ENCODE data around the gene GFRAL. TPM values are rescaled to one million over a fixed set of nuclear protein-coding genes. Genes with fewer than 3 reads are reported as not detected.

The GFRAL gene
- total and polyA plus RNA-seq, 10 of the 15 experiments (the other 5 are each of a cell fraction or from before 2014, with no cell fraction given) = not detected

DNA sequence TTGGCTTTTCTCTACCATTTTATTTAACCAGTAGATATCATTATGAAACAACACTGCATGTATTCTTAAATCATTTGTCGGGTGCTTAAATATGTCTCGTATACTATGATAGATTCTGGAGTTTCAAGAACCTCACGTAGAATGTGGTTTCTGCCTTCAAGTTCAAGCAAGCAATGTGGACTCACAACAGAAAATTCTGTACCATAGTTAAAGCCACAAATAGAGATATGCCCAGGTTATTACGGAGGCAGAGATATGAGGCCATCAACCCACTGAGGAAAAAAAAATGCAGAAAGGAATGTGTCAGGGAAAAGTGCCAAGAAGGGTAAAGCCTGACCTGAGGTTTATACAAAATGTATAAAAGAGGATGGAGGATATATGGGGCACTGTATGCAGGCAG is 109.9 kb downstream of the GFRAL start:
- intact Hi-C loops (cut with micrococcal nuclease; ENCODE audit: unreplicated experiment) (no loop called here), in situ Hi-C loops (cut with MboI) (no loop called here)
- Histone ChIP-seq H2AFZ (ENCODE audit: control insufficient read depth, low read depth, low read length) (no peak overlapping the region), H3K4me1 (ENCODE audit: control insufficient read depth, insufficient read depth, low read length) (no peaks in the 10 kb centered on the region), H3K9me3 (replicated peaks; ENCODE audit: control insufficient read depth, insufficient read depth, low read length) (no peaks in the 10 kb centered on the region), H3K4me3 (no peak overlapping the region), H3K27ac (ENCODE audit: control insufficient read depth, insufficient read depth) (no peak overlapping the region), H3K4me2 (ENCODE audit: control insufficient read depth, insufficient read depth) (no peak overlapping the region), H3K27me3 (replicated peaks in 1 of 2; ENCODE audit: control insufficient read depth in 2 of 2, insufficient read depth in 2 of 2, low read length in 1 of 2) (no peaks in the 10 kb centered on the region), H4K20me1 (ENCODE audit: control insufficient read depth, insufficient read depth) (no peaks in the 10 kb centered on the region), H3K36me3 (ENCODE audit: control insufficient read depth in 2 of 2, insufficient read depth in 2 of 2, low read length in 1 of 2) (no peaks in the 10 kb centered on the region), H3K9ac (ENCODE audit: control insufficient read depth, insufficient read depth, low read length) (no peak overlapping the region), H3K79me2 (ENCODE audit: control insufficient read depth, insufficient read depth, low read length) (no peaks in the 10 kb centered on the region)
- no TSS peak for BruUV-seq (replicated peaks)
- ATAC-seq = no peak
- ChIA-PET SMC1A (ENCODE audit: uncharacterized antibody, unreplicated experiment) (no interaction called here), POLR2A (no interaction called here), CTCF (interaction anchor here (0.9 kb wide), 1 partner anchor 9 kb away, joined by 3 read pairs; no protein-coding TSS in a partner anchor), RAD21 (ENCODE audit: unreplicated experiment) (no interaction called here)
- no peak for FAIRE-seq
- TF ChIP-seq SRF (IDR thresholded peaks at IDR 0.05; ENCODE audit: low read depth in 2 of 2, low read length in 2 of 2) (no peak), EP300 (IDR thresholded peaks at IDR 0.05; ENCODE audit: borderline replicate concordance in 1 of 2, control insufficient read depth in 1 of 2, low read depth in 2 of 2, low read length in 2 of 2) (no peak), EZH2 (IDR thresholded peaks at IDR 0.05; ENCODE audit: borderline replicate concordance, control insufficient read depth, low read depth, low read length) (no peak), KAT2A (conservative IDR thresholded peaks at IDR 0.05; ENCODE audit: control insufficient read depth, low read depth, low read length) (no peak), SREBF2 (IDR thresholded peaks at IDR 0.05; ENCODE audit: low read length) (no peak)
- DNase-seq (ENCODE audit: low read depth, low spot score) = no peak
- 16% methylated on average over 4 of the region's 4 CpGs for WGBS (ENCODE audit: insufficient coverage, insufficient replicate concordance, low lambda C conversion rate, missing lambda C conversion rate)

DNA sequence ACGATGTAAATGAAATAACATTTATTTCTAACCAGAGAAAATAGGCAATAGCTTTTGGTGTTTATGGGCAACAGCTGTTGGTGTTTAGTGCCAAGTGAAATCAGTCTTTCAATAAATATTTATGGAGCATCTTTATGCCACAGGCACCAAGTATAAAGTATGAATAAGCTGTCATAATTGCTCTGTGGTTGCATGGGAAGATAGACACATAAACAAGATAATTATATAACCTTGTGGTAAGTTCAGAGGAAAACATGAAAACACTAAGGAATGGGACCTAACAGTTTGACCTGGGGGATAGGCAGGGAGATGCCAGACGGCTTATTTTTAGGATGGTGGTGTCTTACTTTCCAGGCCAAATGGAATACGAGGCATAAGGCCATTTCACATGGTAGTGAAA is 110.9 kb downstream of the GFRAL start:
- ChIA-PET RAD21 (ENCODE audit: unreplicated experiment) (no interaction called here), POLR2A (no interaction called here), CTCF (interaction anchor here (0.9 to 1.0 kb wide), 2 partner anchors 8 to 161 kb away, joined by 3 to 5 read pairs; no protein-coding TSS in a partner anchor), SMC1A (ENCODE audit: uncharacterized antibody, unreplicated experiment) (no interaction called here)
- Histone ChIP-seq H3K79me2 (ENCODE audit: control insufficient read depth, insufficient read depth, low read length) (no peaks in the 10 kb centered on the region), H3K4me3 (no peak overlapping the region), H3K4me2 (ENCODE audit: control insufficient read depth, insufficient read depth) (no peak overlapping the region), H2AFZ (ENCODE audit: control insufficient read depth, low read depth, low read length) (no peak overlapping the region), H3K4me1 (ENCODE audit: control insufficient read depth, insufficient read depth, low read length) (no peaks in the 10 kb centered on the region), H3K36me3 (ENCODE audit: control insufficient read depth in 2 of 2, insufficient read depth in 2 of 2, low read length in 1 of 2) (no peaks in the 10 kb centered on the region), H3K27ac (ENCODE audit: control insufficient read depth, insufficient read depth) (no peak overlapping the region), H3K27me3 (replicated peaks in 1 of 2; ENCODE audit: control insufficient read depth in 2 of 2, insufficient read depth in 2 of 2, low read length in 1 of 2) (no peaks in the 10 kb centered on the region), H3K9me3 (replicated peaks; ENCODE audit: control insufficient read depth, insufficient read depth, low read length) (no peaks in the 10 kb centered on the region), H3K9ac (ENCODE audit: control insufficient read depth, insufficient read depth, low read length) (no peak overlapping the region), H4K20me1 (ENCODE audit: control insufficient read depth, insufficient read depth) (no peaks in the 10 kb centered on the region)
- ATAC-seq (no peak), FAIRE-seq (no peak), DNase-seq (ENCODE audit: low read depth, low spot score) (no peak)
- no TSS peak for BruUV-seq (replicated peaks)
- intact Hi-C loops (cut with micrococcal nuclease; ENCODE audit: unreplicated experiment) = no loop called here
- TF ChIP-seq ZNF622 (IDR thresholded peaks at IDR 0.05) = no peak
- in situ Hi-C loops (cut with MboI) = no loop called here
- 4% methylated on average over 3 of the region's 3 CpGs for WGBS (ENCODE audit: insufficient coverage, insufficient replicate concordance, low lambda C conversion rate, missing lambda C conversion rate)

Measured in GM12878 (cell line).